IPS-NIHi11 (cell line): ENCODE measurements around the gene NLK.
"Not testable (repeated sequence)": the region's sequence is repeated elsewhere in the genome, so short reads cannot be mapped to it uniquely, and the experiment has no call there.

Experiments used
- DNase-seq: peaks from one replicate; pipeline ENCODE4 v3.0.0; 2012; ENCODE audit warnings: mixed read lengths, low spot score

NLK gene

GRCh38 chr17:28072936-28073533 lies 30.6 kb downstream of the NLK start:
- no peak for DNase-seq

DNA sequence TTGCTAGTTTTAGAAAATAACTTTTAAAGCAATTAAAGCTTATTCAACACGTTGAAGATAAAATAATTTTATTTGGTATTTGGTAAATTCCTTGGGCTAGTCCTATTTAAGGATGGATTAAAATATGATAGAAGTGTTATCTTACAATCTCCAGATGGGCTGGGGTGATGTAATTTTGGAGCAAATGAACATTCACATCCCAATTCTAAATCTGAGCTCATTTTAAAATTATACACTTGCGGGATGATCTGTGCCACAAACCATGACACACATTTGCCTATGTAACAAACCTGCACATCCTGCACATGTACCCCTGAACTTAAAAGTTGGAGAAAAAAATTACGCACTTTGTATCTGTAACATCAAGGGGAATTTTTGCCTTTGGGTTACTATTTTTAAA lies 31.5 kb downstream of the NLK start:
- no peak for DNase-seq

GRCh38 chr17:28076144-28076543 lies 33.7 kb downstream of the NLK start:
- DNase-seq: no peak

- DNase-seq: not testable (repeated sequence)
Measured at GRCh38 chr17:28077140-28077539, 34.7 kb downstream of the NLK start.

DNA sequence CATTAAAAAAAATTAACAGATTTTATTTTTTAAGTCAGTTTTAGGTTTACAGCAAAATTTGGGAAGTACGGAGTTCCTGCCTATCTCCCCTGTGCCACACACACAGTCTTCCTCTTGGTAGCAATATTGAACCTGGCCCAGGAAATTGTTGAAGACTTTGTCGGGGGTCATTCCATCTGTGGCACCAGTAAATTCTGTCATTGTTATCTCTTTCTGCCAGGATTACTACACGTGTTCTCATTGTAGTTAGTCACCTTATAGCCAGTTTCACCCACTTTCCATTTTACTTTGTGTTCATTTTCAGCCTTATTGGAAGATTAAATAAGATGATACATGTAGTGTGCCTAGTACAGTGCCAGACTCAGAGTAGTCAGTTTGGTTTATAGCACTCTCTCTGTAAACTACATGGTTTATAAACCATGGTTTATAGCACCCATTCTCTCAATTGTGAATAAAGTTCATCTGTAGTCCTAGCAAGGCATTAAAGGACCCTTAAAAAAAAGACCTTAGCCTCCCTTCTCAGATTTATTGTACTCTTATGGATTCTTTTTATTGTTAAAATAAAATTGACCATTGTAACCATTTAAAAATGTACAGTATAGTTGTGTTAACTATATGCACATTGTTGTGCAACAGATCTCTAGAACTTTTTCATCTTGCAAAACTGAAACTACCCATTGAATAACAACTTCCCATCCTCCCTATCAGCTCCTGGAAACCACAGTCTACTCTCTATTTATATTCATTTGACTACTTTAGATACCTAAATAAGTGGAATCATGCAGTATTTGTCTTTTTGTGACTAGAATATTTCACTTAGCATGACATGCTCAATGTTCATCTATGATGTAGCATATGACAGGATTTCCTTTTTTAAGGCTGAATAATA lies 36.1 kb downstream of the NLK start:
- no peak for DNase-seq

GRCh38 chr17:28081467-28081866 lies 39.0 kb downstream of the NLK start:
- DNase-seq: no peak

- DNase-seq: no peak
Measured at GRCh38 chr17:28085766-28086165, 43.3 kb downstream of the NLK start.

DNA sequence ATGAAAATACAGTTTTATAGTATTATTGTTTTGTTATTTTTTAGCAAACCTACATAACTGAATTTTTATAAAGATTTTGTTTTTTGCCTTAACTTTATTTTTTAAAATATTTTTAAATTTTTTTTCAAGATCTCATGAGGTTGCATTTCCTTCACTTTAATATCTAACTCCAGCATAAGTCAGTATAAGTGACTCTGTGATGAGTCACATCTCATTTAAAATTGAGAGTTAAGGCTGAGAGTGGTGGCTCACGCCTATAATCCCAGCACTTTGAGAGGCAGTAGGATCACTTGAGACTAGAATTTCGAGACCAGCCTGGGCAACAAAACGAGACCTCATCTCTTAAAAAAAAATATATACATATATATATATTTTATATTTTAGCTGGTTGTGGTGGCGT lies 44.0 kb downstream of the NLK start:
- DNase-seq: no peak

DNA sequence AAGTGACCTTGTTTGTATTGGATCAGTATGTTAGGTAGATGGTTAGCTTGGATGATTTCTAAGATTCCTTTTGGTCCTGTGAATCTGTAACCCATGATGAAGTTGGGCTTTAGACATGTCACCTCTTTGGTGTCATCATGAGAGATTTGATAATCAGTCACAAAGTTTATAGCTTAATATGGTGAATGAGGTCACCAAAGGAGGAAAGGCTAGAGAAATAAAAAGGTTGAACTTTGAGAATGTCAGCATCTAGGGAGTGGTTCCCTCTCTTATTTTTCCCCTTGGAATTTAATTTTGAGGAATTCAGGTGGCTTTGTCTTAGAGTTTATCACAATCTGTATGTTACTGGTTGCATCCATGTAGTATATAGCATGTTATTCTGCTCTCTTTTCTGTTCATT lies 45.3 kb downstream of the NLK start:
- no peak for DNase-seq

GRCh38 chr17:28090551-28090950 lies 48.1 kb downstream of the NLK start:
- no peak for DNase-seq

DNA sequence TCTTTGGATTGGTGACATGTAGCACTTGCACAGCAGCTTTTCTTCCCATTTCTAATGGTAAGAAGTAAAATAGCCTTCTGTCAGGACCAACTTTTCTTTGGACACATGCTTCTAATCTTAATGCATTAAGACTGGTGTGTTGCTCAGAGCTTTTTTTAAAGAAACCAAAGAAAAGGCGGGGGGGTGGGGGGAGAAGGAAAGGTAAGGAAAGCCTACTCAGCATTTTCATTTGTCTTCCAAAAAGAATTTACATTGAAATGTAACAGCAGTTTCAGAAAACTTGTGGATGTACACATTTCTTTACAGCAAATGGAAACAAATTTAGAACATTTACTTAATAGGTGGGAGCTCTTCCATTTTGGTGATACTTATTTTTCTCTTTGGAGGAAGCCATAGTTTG lies 49.6 kb downstream of the NLK start:
- DNase-seq: no peak

DNA sequence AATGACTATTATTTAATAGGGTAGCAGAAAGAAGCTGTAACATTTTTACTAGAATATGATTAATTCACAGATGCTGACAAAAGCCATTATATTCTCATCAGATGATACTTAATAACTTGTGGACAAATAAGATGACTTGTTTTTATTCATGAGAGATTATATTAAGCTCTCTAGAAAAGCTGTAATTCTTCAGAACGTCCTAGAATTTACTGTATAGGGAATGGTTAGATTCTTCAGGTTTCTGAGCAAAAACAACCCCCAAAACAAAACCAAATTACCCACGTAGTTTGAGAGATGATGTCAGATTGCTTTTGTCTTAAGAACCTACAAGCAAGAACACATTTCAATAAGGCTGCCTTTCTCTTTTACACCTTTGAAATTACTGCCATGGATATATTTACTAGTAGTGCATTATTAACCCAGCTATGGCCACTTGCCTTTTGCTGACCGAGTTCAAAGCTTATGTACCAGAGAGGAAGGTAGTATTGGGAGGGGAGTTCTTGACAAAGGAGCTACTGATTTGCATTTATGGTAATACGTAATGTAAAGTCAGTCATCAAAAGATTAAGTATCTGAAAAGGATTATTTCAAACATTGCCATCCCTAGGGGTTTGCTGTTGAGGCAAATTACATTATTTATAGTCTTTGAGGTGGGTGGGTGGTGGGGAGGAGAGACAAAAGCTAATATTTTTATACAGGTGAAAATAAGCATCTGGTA lies 51.7 kb downstream of the NLK start:
- no peak for DNase-seq

- no peak for DNase-seq
Measured at GRCh38 chr17:28096756-28097155, 54.3 kb downstream of the NLK start.

GRCh38 chr17:28097254-28097653 lies 54.8 kb downstream of the NLK start:
- no peak for DNase-seq

DNA sequence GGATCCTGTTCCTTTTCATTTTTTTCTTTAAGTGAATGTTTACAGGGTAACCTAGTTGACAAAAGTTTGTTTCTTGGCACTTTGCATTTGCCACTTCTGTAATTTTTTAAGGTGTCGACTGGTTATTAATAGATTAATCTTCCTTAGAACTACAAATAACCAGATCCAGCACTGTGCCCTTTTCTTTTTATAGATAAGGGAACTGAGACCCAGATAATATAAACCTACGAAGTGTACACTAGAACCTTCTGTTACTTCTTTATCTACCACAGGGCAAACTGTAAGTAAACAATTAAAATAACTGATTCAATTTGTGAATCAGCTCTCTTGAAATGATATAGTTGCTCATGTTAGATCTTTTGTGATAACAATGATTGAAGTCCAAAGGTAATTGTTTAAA lies 55.4 kb downstream of the NLK start:
- DNase-seq: no peak

DNA sequence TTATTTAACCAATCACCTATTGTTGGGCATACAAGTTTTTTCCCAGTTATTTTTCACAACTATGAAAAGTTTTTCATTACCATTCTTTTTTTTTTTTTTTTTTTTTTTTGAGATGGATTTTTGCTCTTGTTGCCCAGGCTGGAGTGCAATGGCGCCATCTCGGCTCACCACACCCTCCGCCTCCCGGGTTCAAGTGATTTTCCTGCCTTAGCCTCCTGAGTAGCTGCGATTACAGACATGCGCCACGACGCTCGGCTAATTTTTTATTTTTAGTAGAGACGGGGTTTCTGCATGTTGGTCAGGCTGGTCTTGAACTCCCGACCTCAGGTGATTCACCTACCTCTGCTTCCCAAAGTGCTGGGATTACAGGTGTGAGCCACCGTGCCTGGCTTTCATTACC lies 56.1 kb downstream of the NLK start:
- not testable (repeated sequence) for DNase-seq

GRCh38 chr17:28100251-28100650 lies 57.8 kb downstream of the NLK start:
- DNase-seq: no peak

DNA sequence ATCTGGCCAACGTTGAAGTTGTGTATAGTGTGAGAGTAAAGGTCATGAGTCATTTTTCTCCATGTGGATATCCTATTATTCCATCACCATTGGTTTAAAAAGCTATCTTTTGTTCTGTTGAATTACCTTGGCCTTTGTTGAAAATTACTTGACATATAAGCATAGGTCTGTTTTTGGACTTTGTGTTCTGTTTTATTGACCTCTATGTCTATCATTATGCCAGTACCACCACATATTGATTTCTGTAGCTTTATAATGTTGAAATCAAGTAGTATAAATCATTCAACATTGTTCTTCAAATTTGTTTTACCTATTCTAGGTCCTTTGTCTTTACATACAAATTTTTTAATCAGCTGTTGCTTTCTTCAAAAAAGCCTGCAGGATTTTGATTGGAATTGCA lies 58.5 kb downstream of the NLK start:
- no peak for DNase-seq

DNA sequence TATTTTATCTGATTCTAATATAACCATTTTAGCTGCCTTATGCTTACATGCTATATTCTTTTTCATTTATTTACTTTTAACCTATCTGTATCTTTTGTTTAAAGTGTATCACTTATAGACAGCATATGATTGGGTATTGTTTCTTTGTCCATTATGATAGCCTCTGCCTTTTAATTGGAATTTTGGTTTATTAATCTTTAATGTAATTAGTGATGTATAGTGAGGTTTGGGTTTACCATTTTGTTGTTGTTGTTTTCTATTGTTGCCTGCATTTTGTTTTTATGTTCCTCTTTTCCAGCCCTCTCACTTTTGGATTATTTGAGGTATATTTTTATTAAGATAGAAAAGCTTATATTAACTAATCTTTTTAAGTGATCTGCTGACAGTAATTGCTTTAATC lies 59.4 kb downstream of the NLK start:
- DNase-seq: no peak

DNA sequence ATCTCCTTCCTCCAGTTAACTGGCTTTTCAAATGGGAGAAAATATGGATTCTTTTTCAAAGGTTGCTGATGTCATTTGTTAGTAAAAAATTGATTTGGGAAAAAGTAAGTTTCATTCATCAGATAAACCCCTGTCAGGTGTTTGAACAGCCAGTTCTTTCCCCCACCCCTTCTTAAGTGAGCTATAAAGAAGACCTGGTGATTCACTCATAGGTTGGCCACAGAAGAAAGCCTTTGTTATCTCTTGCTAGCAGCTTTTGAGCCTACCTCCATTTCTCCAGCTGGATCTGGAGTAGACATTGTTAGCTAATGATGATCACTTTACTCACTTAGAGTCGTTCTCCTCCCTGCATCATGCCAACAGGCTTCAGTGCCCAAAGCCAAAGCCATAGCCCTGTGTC lies 63.0 kb downstream of the NLK start:
- DNase-seq: no peak

DNA sequence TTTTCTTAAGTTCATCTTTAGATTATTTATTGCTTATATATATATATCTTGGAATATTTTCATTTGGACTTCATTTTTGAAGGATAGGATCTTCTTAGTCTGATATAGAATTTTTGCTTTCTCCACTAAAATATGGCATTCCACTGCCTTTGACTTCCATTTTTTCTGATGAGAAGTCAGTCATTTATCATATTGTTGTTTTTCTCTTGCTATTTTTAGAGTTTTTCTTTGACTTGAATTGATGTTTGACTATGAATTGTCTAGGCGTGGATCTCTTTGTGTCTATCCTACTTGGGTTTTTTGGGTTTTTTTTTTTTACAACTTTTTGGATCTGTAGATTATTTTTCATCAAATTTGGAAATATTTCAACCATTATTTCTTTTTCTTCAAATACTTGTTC lies 67.7 kb downstream of the NLK start:
- no peak for DNase-seq

DNA sequence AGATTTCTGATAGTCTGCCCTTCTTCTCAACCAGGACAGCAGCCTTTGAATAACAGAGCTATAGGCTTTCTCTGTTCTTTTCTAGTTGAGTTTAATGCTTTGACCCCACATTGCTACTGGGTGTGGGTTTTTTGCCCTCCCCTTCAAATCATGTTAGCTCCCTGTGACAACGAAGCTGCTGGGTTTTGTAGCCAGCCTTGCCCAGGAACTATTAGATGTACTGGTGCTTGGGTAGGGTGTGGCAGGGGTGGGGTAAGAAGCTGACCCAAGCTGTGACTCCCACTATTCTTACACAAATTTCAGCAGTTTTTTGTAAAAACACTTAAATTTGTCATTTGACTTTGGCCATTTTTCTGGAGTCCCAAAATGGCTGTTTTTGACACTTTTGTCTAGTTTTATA lies 69.7 kb downstream of the NLK start:
- no peak for DNase-seq

- DNase-seq: no peak
Measured at GRCh38 chr17:28112606-28113005, 70.1 kb downstream of the NLK start.
